HepG2 (cell line): Measurements from ENCODE around the gene FGFR3. TPM values are rescaled to one million over a fixed set of nuclear protein-coding genes. Genes with fewer than 3 reads are reported as not detected.
A peak's percentile ranks its signal among the peaks of the same experiment; 100 is the strongest.

Experiments
- ATAC-seq: fragments of 200-7000 bp; cut with Tn5 transposase; 3 replicates; pipeline ENCODE4 v1.9.1; 2020; ENCODE audit warnings: mild to moderate bottlenecking, moderate library complexity
- BruUV-seq: library from RNA; stranded (reverse); fragments of 400-500 nt; replicated peaks from 2 replicates; lab custom pipeline; 2021; lab: Mats Ljungman, UMichigan
- CTCF ChIA-PET: fragments of 300-600 bp; formaldehyde crosslinking; extraction: SDS; loops from one replicate; lab custom pipeline; 2021; ENCODE audit warnings: low total read pairs, inconsistent platforms, low intra/inter-chr PET ratio; lab: Yijun Ruan, JAX
- POLR2A ChIA-PET: fragments of 350-600 bp; sonication (Branson Sonifier 250); formaldehyde crosslinking; loops from one replicate; lab custom pipeline; 2020; ENCODE audit warnings: antibody characterized with exemption, inconsistent platforms; lab: Yijun Ruan, JAX
- DNase-seq: peaks from one replicate; pipeline ENCODE4 v3.0.0-alpha.2; 2015; ENCODE audit warnings: low spot score
- FAIRE-seq: peaks from 3 replicates; lab custom pipeline; 2011; peaks lifted over from hg19 to GRCh38; lab: Jason Lieb, UNC
- H2AFZ ChIP-seq: one replicate; pipeline ENCODE4 v1.6.1; 2011; ENCODE audit warnings: low read length, inconsistent platforms
- H3K27ac ChIP-seq: fragments of 300-600 bp; 3 replicates; pipeline ENCODE4 v1.8.0; 2011; ENCODE audit warnings: mixed run types, mild to moderate bottlenecking, mixed read lengths, low read length, inconsistent platforms; ENCODE audit not compliant: insufficient read depth; ENCODE audit errors: extremely low read length
- H3K27me3 ChIP-seq, 2 experiments: fragments of 200-600 bp in 1 of 2; 2 replicates in 1 of 2; 3 replicates in 1 of 2; pipeline versions ENCODE4 v1.6.0 to v1.8.0; 2011; ENCODE audit warnings: low read length in 2 of 2, mild to moderate bottlenecking in 2 of 2, moderate library complexity in 2 of 2, inconsistent platforms in 1 of 2; ENCODE audit not compliant: insufficient read depth in 2 of 2, control insufficient read depth in 1 of 2
- H3K36me3 ChIP-seq, 2 experiments: fragments of 200-600 bp in 1 of 2; replicated peaks in 1 of 2; 2 replicates in 1 of 2; 3 replicates in 1 of 2; pipeline versions ENCODE4 v1.5.1 to v1.8.0; 2011; ENCODE audit warnings: low read length in 2 of 2, inconsistent platforms in 1 of 2; ENCODE audit not compliant: insufficient read depth in 2 of 2, control insufficient read depth in 1 of 2
- H3K4me1 ChIP-seq: 2 replicates; pipeline ENCODE4 v1.5.1; 2012; ENCODE audit warnings: low read length, inconsistent platforms; ENCODE audit not compliant: insufficient read depth
- H3K4me2 ChIP-seq: 2 replicates; pipeline ENCODE4 v1.6.0; 2011; ENCODE audit warnings: low read depth, low read length, inconsistent platforms
- H3K4me3 ChIP-seq, 3 experiments: fragments of 200-600 bp in 1 of 3; sonication (generic), shearing (Covaris generic) in 1 of 3; replicated peaks in 1 of 3; 2 replicates each; pipeline ENCODE4 v1.5.1; 2011 to 2016; ENCODE audit warnings: low read length in 3 of 3, inconsistent platforms in 2 of 3, low read depth in 2 of 3, mild to moderate bottlenecking in 2 of 3, control low read depth in 1 of 3, mixed read lengths in 1 of 3; ENCODE audit not compliant: insufficient read depth in 1 of 3
- H3K79me2 ChIP-seq: one replicate; pipeline ENCODE4 v1.6.1; 2011; ENCODE audit warnings: low read length, inconsistent platforms; ENCODE audit not compliant: insufficient read depth
- H3K9ac ChIP-seq: 2 replicates; pipeline ENCODE4 v1.6.0; 2011; ENCODE audit warnings: mild to moderate bottlenecking, low read depth, low read length, inconsistent platforms; ENCODE audit not compliant: insufficient read depth
- H3K9me3 ChIP-seq: 2 replicates; pipeline ENCODE4 v1.5.1; 2012; ENCODE audit warnings: mild to moderate bottlenecking, low read length
- H4K20me1 ChIP-seq: 2 replicates; pipeline ENCODE4 v1.6.0; 2011; ENCODE audit warnings: inconsistent platforms, mild to moderate bottlenecking, low read length, moderate library complexity; ENCODE audit not compliant: insufficient read depth
- AGO2 ChIP-seq: fragments of 200-400 bp; formaldehyde crosslinking; optimal IDR thresholded peaks from 2 replicates; pipeline ENCODE3; 2017; ENCODE audit warnings: mild to moderate bottlenecking, low read depth, low read length, moderate library complexity
- HNRNPH1 ChIP-seq: fragments of 200-400 bp; formaldehyde crosslinking; optimal IDR thresholded peaks from 2 replicates; pipeline ENCODE3; 2017; ENCODE audit warnings: mild to moderate bottlenecking, low read depth, low read length
- NONO ChIP-seq, 2 experiments: fragments of 450-650 bp in 1 of 2; sonication (generic) in 1 of 2; formaldehyde crosslinking in 1 of 2; IDR thresholded peaks in 1 of 2; conservative IDR thresholded peaks in 1 of 2; 2 replicates each; pipeline versions ENCODE4 v1.6.1 to v1.8.0; 2017 to 2022; ENCODE audit warnings: mild to moderate bottlenecking in 1 of 2, missing genetic modification reagents in 1 of 2, moderate library complexity in 1 of 2
- PCBP1 ChIP-seq: fragments of 200-400 bp; formaldehyde crosslinking; IDR thresholded peaks from 2 replicates; pipeline ENCODE4 v1.6.1; 2017; ENCODE audit warnings: mild to moderate bottlenecking, low read depth, low read length, borderline replicate concordance
- SRSF1 ChIP-seq: fragments of 200-400 bp; formaldehyde crosslinking; optimal IDR thresholded peaks from 2 replicates; pipeline ENCODE3; 2017; ENCODE audit warnings: mild to moderate bottlenecking, low read depth, low read length, moderate library complexity
- ZBTB7A ChIP-seq: sonication (generic); formaldehyde crosslinking; IDR thresholded peaks from 2 replicates; pipeline ENCODE4 v1.8.0; 2022; ENCODE audit warnings: mild to moderate bottlenecking, missing genetic modification reagents
- ZFP41 ChIP-seq: sonication (generic); formaldehyde crosslinking; IDR thresholded peaks from 2 replicates; pipeline ENCODE4 v1.4.0; 2020; ENCODE audit warnings: mild to moderate bottlenecking, missing genetic modification reagents, borderline replicate concordance
- ZNF12 ChIP-seq: sonication (generic); formaldehyde crosslinking; IDR thresholded peaks from 2 replicates; pipeline ENCODE4 v1.5.0; 2020; ENCODE audit warnings: missing genetic modification reagents
- ZNF124 ChIP-seq: sonication (generic); formaldehyde crosslinking; IDR thresholded peaks from 2 replicates; pipeline ENCODE4 v1.4.0; 2020; ENCODE audit warnings: missing genetic modification reagents
- ZNF274 ChIP-seq: sonication (generic); formaldehyde crosslinking; IDR thresholded peaks from 2 replicates; pipeline ENCODE4 v1.5.1; 2020; ENCODE audit warnings: mild to moderate bottlenecking, missing genetic modification reagents
- ZNF563 ChIP-seq: sonication (generic); formaldehyde crosslinking; IDR thresholded peaks from 2 replicates; pipeline ENCODE4 v1.8.0; 2022; ENCODE audit warnings: mild to moderate bottlenecking, moderate library complexity, missing genetic modification reagents
- WGBS: methylation state at CpG from one replicate; pipeline ENCODE4 v1.1.6; 2017; ENCODE audit warnings: low lambda C conversion rate; 5-methylcytosine and 5-hydroxymethylcytosine counted together
- in situ Hi-C: cut with HindIII; loops from 2 replicates; pipeline ENCODE4 v1.10.0; 2017; ENCODE audit warnings: low pct_unique_long_range_greater_than_20kb; ENCODE audit not compliant: extremely low pct_ligation_motif_present
- intact Hi-C: fragments of 100-400 bp; cut with micrococcal nuclease; formaldehyde crosslinking; loops from one replicate; pipeline ENCODE4 v1.10.0; 2022; ENCODE audit not compliant: unreplicated experiment
- polyA plus RNA-seq, 8 experiments: library from polyadenylated mRNA; depleted of rRNA in 3 of 8; stranded (reverse) in 7 of 8; unstranded in 1 of 8; fragments of >200 nt; fragmentation: Illumina TruSeq in 4 of 8; extraction: Trizol in 4 of 8; gene quantifications; 2 replicates each; pipeline versions ENCODE4 v1.2.1 to v1.2.3, GENCODE V29; 2011 to 2016; ENCODE audit warnings: low read depth in 4 of 8, missing spikeins in 1 of 8, mixed read lengths in 1 of 8; ENCODE audit not compliant: insufficient read depth in 1 of 8
- total RNA-seq, 5 experiments: library from RNA; depleted of rRNA; stranded (reverse); fragments of >200 nt; fragmentation: Illumina TruSeq; extraction: Trizol; gene quantifications; 2 replicates each; pipeline ENCODE4 v1.2.3, GENCODE V29; 2016; ENCODE audit warnings: low read depth in 1 of 5
- TF ChIP-seq, protein P1 (sequence below): sonication (generic); formaldehyde crosslinking; IDR thresholded peaks from 2 replicates; pipeline ENCODE4 v1.5.0; 2020; ENCODE audit warnings: mild to moderate bottlenecking, missing genetic modification reagents
- TF ChIP-seq, protein P2 (sequence below): sonication (generic); formaldehyde crosslinking; IDR thresholded peaks from 2 replicates; pipeline ENCODE4 v1.4.0; 2020; ENCODE audit warnings: mild to moderate bottlenecking, missing genetic modification reagents
- TF ChIP-seq, protein P3 (sequence below), 2 experiments: sonication (generic) in 1 of 2; formaldehyde crosslinking in 1 of 2; IDR thresholded peaks; 2 replicates each; pipeline versions ENCODE4 v1.6.1 to v1.9.0; 2014 to 2022; ENCODE audit warnings: antibody characterized with exemption in 1 of 2, borderline replicate concordance in 1 of 2, inconsistent platforms in 1 of 2, low read depth in 1 of 2, missing genetic modification reagents in 1 of 2

The FGFR3 gene
- total and polyA plus RNA-seq, 2 of the 13 experiments (the other 11 are each of a cell fraction or from before 2014, with no cell fraction given), result 103 to 109 TPM

DNA sequence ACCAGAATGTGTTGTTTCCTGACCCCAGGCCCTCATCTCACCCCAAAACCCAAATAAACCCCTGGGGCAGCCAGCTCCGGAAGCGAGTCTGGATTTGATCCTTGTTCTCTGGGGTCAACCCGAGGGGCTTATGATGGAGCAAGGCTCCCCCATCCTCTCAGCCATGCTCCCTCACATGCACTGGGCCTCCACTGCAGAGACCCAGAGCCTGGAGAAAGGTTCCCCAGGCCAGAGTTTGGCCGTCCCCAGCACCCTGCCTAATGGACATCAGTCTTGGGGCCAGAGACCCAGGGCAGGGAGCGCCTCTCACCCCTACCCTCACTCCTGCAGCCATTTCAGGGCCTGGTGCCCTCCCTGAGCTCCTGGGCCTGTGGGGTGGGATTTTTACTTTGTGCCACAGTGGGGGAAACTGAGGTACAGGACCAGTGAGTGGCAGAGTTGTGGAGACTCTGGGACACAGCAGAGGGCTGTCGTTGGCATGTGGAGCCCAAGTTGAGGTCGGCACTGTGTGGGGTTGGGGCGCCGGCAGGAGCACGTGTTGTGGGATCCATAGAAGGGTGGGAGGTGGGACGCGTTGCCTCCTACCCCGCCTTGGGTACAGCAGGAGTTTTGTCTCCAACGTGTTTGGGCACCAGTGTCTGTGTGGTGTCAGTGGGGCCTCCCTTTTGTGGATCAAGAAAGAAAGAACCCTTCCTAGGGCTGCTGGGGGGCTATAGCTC lies 3.6 kb downstream of the FGFR3 start:
- no peaks in the 10 kb centered on the region for H3K9me3 ChIP-seq
- no peak for ATAC-seq
- H3K4me3 ChIP-seq, result peak overlapping the region; percentile 94 to 98 (median 95)
- peaks cover 71% of the 10 kb centered on the region for H3K4me1 ChIP-seq
- H3K79me2 ChIP-seq, result peaks cover 61% of the 10 kb centered on the region
- ChIA-PET POLR2A (interaction anchor here (1.5 to 28.6 kb wide), 5 partner anchors 10 to 76 kb away, joined by 4 to 1258 read pairs (median 48); partner anchors contain the start of genes TACC3 and TMEM129), CTCF (interaction anchor here (3.3 kb wide), 1 partner anchor 13 kb away, joined by 11 read pairs; no protein-coding TSS in a partner anchor)
- 79% methylated on average over 7 of the region's 14 CpGs for WGBS
- peaks cover 2 to 5% of the 10 kb centered on the region in 2 experiments; a peak in 3 of 5 replicates for H3K27me3 ChIP-seq
- in situ Hi-C loops, result no loop called here
- no peak for DNase-seq
- peak overlapping the region; percentile 94 for H3K9ac ChIP-seq
- FAIRE-seq, result no peak
- H3K27ac ChIP-seq, result peak overlapping the region; percentile 92
- intact Hi-C loops, result loop anchor here (2.0 to 5.0 kb wide), 2 partner anchors 14 to 49 kb away; no protein-coding TSS in a partner anchor
- BruUV-seq, result no TSS peak
- peak overlapping the region; percentile 94 for H3K4me2 ChIP-seq
- no peak overlapping the region for H2AFZ ChIP-seq
- H4K20me1 ChIP-seq, result peaks cover 20% of the 10 kb centered on the region
- H3K36me3 ChIP-seq, result peaks cover 12 to 28% of the 10 kb centered on the region in 2 experiments; a peak in 3 of 5 replicates
- TF ChIP-seq ZNF274 (0 out of 2 replicates have a peak, but pooled peaks have one; percentile 24), ZBTB7A (CRISPR knock-in tag) (peak; percentile 15; the same call in 1 of the 2 replicates), SRSF1 (peak; percentile 13), HNRNPH1 (peak; percentile 68), PCBP1 (0 out of 2 replicates have a peak, but pooled peaks have one; percentile 61), AGO2 (peak; percentile 46), NONO (IDR thresholded peaks at IDR 0.05) (no peak), NONO (CRISPR knock-in tag; conservative IDR thresholded peaks at IDR 0.05) (0 out of 2 replicates have a peak, but pooled peaks have one; percentile 22), ZFP41 (CRISPR knock-in tag) (0 out of 2 replicates have a peak, but pooled peaks have one; percentile 36), ZNF563 (CRISPR knock-in tag) (0 out of 2 replicates have a peak, but pooled peaks have one; percentile 35), ZNF124 (no peak), ZNF12 (CRISPR knock-in tag) (no peak)
- TF ChIP-seq, protein P1, sequence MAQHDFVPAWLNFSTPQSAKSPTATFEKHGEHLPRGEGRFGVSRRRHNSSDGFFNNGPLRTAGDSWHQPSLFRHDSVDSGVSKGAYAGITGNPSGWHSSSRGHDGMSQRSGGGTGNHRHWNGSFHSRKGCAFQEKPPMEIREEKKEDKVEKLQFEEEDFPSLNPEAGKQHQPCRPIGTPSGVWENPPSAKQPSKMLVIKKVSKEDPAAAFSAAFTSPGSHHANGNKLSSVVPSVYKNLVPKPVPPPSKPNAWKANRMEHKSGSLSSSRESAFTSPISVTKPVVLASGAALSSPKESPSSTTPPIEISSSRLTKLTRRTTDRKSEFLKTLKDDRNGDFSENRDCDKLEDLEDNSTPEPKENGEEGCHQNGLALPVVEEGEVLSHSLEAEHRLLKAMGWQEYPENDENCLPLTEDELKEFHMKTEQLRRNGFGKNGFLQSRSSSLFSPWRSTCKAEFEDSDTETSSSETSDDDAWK (CRISPR knock-in tag), result no peak
- TF ChIP-seq, protein P2, sequence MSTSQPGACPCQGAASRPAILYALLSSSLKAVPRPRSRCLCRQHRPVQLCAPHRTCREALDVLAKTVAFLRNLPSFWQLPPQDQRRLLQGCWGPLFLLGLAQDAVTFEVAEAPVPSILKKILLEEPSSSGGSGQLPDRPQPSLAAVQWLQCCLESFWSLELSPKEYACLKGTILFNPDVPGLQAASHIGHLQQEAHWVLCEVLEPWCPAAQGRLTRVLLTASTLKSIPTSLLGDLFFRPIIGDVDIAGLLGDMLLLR (CRISPR knock-in tag), result 0 out of 2 replicates have a peak, but pooled peaks have one; percentile 2
- TF ChIP-seq, protein P3, sequence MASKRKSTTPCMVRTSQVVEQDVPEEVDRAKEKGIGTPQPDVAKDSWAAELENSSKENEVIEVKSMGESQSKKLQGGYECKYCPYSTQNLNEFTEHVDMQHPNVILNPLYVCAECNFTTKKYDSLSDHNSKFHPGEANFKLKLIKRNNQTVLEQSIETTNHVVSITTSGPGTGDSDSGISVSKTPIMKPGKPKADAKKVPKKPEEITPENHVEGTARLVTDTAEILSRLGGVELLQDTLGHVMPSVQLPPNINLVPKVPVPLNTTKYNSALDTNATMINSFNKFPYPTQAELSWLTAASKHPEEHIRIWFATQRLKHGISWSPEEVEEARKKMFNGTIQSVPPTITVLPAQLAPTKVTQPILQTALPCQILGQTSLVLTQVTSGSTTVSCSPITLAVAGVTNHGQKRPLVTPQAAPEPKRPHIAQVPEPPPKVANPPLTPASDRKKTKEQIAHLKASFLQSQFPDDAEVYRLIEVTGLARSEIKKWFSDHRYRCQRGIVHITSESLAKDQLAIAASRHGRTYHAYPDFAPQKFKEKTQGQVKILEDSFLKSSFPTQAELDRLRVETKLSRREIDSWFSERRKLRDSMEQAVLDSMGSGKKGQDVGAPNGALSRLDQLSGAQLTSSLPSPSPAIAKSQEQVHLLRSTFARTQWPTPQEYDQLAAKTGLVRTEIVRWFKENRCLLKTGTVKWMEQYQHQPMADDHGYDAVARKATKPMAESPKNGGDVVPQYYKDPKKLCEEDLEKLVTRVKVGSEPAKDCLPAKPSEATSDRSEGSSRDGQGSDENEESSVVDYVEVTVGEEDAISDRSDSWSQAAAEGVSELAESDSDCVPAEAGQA (IDR thresholded peaks at IDR 0.05; ENCODE audit: low read depth), result no peak
- TF ChIP-seq, protein P3 (CRISPR knock-in tag; IDR thresholded peaks at IDR 0.05; ENCODE audit: borderline replicate concordance), result no peak
